HK-2 (cell line): ENCODE results near the gene HOXC9.

Experiments used
- DNase-seq: peaks from one replicate; pipeline ENCODE4 v3.0.0-alpha.2; 2018; ENCODE audit not compliant: unreplicated experiment

HOXC9 gene

DNA sequence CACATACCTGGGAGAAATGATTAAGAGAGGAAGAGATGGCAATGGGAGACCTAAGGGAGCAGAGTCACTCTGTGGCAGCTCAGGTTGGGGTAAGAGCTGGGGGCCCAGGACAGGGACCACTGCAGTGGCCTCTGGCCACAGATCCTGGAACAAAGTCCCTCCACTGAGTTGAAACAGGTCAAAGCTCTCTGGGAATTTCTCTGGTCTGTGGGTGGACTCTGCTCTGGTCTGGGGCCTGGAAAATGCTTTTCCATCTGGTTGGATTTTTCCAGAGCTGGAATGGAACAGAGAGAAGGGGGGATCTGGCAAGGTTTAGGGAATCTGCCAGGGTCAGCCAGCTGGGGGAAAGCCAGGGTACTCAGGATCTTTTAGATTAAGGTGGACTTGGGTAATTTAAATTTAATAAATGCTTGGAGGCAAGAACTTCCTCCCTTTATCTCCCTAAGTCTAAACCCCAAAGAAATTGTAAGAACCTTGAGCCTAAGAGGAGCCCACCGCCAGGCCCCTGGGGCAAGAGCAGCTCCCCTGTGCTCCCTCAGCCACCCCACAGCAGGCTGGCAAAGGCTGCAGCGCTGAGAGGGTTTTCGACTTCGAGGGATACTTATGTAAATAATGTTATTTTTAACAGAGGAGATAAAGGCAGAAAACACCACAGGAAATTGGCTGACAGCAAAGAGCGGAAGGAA, 11.3 kb upstream of the HOXC9 start:
- DNase-seq, result no peak

DNA sequence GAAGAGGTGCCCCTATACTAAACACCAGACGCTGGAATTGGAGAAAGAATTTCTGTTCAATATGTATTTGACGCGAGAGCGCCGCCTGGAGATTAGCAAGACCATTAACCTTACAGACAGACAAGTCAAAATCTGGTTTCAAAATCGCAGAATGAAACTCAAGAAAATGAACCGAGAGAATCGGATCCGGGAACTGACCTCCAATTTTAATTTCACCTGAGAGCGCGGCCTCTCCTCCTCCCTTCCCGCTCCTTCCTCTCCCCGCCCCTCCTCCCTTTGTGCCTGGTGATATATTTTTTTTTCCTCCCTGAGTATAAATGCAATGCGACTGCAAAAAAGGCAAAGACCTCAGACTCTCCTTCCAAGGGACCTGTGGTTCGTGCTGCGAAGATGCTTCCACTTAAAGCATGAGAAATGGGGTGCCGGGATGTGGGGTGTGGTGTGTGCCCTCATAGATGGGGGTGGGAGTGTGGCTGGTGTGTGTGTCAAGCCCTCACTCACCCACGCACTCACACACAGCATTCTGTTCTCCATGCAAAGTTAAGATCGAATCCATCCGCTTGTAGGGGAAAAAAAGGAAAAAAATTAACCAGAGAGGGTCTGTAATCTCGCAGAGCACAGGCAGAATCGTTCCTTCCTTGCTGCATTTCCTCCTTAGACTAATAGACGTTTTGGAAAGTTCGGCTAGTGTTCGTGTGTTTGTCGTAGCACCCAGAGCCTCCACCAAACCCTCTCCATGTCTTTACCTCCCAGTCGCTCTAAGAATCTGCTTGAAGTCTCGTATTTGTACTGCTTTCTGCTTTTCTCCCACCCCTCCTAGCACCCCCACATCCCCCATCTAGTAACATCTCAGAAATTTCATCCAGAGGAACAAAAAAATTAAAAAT, 10.5 kb upstream of the HOXC9 start:
- no peak for DNase-seq

DNA sequence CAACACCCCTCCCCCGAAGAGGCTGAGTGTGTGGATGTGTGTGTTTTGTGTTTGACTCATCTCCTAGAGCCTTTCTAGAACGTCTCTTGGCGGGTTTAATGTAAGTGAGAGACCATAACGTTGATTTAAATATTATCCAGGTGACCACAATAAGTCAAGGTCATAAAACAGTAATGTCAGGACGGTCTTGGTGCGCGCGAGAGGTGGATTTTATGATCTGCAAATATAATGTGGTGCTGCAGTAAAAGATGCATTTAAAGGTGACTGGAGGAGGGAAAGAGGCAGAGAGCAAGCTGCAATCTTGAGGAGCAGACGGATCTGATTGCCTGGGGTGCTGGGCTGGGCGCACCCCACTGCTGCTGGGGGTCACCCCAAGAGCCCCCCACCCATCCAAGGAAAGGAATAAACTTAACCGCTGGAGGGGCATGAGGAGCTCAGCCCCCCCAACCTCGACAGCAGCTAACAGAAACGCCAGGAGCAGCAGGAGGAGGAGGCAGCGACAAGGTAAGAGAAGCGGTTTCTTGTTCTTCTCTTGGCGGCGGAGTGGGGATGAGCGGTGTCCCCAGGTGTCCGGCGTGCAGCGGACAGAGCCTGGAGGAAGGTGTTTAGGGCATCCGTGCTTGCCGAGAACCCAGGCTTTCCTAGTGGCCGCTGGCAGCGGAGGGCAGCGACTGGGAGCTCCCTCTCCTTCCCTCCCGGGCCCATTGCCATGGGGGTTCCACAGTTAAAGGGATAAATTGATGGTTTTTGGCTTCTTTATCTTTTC, 9.5 kb upstream of the HOXC9 start:
- DNase-seq, result no peak

DNA sequence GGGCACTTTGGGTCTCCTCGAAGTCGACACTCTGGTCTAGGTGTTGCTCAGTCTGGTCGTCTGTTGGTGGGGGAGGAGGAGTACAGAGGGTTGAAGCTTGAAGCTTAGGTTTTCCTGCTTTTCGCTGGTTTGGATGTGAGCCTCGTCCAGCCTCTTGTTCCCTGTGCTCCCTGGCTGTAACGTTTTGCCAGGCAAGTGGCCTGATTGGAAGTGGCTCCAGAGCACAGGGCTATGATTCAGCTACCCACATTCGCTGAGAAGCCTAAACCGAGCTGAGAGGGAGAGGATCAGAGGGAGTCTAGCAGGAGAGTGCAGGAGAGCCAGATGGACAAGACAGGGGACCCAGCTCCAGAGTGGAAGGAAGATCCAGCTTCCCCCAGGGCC, 8.9 kb upstream of the HOXC9 start:
- DNase-seq, result no peak

DNA sequence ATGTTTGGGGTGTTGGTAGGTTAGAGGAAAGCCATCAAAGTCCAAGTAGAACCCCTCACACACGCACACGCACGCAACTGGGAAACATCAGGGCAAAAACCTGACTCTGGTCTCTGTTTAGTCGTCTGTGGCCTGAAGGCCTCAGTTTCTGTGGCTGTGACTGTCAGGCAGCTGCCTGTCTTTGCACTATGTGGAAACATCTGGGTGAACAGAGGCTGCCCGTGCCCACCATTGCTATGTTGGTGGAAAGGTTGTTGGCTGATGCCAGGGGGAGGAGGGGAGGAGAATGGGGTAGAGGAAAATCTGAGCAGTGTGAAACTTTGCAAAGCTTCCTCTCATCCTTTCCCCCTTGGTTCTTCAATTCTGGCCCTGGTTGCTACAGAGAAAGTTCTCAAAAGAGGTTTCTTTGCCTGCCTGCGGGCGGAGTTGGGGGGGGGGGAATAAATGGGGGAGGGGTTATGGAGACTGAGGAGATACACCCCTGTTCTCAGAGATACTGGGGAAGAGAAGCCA, 7.5 kb upstream of the HOXC9 start:
- DNase-seq, result no peak

DNA sequence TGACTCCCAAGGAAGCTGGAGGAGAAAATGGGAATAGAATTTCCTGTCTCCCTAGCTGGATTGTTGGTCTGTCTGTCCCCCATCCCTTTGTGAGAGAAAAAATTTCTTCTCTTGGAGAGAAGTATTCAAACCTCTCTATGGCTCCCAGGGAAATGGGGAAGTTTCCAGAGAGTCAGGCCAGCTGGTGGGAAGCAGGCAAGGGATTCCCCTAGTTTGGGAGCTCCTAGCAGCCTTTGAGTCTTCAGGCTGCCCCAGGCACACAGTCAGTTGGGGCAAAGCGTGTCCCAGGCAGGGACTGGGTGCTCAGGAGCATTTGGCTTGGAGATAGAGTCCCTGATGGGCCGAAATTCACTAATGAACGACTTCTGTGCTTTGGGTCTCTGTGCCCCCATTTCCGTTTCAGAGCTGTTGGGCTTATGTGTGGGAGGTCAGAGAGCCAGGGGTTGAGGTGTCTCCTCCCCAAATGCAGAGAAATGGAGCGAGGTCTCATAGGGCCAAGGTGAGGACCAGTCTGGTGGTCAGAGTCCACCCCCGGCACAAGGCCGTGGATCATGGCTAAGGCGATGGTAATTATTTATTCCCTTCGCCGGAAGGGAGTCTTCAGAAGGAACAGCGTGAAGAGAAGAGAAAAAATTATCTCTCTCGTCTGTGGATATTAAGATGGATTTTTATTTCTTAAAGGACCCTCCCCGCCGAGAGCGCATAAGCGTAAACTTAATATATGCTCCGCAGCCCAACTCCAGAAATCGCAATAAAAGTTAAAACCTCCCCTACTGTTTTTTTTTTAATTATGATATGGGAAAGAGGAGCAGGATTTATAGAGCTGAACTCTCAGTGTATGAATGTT, 6.6 kb upstream of the HOXC9 start:
- no peak for DNase-seq

DNA sequence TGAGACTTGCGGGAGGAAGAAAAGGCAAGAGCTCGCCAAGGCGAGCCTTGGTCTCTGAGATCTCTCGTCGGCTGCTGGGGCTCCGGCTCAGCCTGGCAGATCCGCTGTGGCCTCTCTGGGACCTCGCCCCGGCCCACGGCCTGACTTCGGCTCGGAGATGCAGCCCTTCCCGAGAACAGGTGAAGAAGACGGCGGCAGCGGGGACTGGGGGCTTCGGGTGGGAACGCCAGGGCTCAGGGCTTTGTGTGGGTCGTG, 6.0 kb upstream of the HOXC9 start:
- no peak for DNase-seq

DNA sequence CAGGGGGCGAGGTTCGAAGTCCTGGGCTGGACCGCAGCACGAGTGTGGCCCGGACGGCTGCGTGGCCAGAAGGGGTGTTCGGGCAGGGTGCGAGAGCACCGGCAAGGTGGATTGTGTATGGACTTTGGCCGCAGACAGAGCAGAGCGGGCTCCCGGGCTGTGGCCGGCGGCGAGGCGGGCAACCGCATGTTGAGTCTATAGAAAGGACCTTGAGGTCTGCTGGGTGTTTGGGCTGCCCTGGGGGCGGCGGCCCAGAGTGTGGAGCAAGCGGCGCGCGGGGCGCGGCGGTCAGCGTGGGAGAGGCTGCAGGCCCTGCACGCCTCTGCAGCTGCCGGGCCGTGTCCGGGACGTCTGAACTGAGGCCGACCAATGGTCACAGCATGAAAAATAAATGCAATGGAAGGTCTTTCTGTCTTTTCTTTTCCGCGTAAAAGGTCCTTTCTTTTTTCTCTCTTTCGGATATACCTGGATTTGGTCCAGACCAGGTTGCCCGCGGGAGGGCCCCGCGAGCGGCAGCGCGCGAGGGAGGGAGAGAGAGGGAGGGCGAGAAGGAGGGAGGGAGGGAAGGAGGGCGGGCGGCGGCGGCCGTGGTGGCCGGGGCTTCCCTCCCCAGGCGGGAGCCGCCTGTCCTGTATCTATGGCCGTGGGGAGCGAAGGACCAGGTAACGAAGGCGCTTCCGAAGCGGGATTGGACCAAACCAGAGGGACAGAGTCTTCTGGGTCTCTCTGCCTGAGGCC, 5.5 kb upstream of the HOXC9 start:
- DNase-seq, result peak; percentile 57

DNA sequence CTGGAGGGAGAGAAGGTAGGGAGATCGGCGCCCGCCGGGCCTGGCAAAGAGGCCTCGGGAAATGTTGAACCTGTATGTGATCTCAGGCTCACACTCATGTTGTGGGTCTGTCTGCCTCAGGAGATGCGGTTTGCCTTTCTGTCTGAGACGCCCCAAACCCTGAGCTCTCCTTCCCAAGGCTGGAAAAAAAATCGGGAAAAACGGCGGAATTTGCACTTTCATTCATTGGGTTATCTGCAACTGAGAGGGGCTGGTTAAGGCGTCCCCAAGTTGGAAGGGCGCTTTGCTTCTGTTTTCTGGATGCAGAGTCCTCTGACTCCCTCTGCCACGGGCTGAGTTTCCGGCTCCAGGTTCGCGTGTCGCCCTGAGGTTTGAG, 5.0 kb upstream of the HOXC9 start:
- DNase-seq, result no peak

DNA sequence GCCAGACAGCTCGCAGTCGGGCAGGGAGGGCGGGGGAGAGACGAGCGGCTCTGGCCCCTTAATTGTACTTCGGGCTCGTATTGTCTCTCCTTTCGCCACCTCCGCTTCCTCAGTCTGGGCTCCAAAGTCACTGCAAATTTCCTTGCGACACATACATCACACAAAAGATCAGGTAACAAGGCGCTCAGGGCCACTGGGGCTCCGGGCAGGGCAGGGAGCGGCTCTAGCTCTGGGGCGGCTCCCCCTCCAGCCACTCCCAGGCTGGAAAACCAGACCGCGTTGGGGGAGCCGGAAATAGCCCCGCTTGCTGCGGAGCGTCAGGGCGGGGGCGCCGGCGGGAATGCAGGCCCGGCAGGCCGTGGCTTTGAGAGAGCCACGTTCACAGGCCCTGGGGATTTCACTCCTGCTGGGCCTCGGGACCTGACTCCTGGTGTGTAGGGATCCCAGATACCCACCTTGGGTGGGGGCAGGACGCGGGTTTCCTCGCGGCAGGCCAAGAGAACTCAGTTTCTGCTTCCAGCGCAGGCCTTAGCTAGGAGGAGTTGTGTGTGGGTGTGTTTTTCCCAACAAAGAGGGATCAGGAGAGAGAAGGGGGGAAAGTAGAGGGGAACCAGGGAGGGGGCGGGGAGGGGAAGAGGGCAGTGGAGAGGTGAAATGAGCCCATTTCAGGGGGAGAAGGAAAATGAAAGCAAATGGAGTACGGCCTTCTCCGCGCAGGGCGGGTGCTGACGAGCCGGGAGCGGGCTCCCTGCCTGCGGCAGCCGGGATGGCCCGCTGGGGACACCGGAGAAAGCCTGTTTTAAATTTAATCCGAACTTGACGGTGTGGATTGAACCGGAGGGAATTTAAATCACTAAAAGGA, 4.4 kb upstream of the HOXC9 start:
- DNase-seq, result peak; percentile 84

DNA sequence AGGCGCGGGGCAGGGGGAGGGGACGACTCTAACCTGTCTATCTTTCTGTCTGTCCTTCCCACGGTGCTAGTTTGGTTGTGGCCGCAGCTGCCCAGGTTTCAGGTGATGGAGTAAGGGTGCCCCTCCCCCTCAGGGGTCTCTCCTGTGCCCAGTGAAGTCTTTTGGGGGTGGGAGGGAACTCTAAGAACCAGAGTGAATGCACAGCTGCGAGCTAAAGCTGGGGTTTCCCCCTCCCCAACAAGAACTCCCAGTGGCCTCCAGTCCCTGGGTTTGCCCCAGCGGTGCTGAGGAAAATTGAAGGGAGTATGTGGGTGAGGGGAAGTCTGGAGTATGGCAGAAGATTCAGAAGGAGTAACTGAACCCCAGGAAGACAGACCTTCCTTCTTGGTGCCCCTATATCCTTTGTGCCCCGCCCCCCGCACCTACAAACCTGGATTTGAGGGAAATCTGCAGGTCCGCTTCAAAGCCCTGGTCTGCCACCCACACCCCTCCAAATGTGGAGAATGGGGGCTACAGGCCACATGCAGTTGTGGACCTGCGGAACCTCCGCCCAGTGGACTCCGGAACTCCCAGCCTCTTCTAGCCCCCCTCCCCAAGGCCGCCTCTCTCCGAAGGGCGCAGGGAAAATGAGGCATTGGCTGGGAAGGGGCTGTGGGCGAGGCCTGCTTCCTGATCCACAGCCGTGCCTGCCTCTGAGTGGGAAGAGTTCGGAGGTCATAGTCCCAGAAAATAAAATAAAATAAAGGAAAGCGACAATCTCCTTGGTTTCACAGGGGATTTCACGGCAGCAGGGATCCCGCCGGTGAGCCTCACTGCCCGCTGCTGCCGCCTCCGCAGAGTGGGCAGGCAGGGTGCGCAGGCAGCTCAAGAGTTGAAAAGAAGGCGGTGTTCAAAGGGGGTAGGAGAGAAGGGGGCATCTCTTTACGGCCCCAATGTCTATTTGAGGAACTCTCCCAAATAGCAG, 3.4 kb upstream of the HOXC9 start:
- no peak for DNase-seq

DNA sequence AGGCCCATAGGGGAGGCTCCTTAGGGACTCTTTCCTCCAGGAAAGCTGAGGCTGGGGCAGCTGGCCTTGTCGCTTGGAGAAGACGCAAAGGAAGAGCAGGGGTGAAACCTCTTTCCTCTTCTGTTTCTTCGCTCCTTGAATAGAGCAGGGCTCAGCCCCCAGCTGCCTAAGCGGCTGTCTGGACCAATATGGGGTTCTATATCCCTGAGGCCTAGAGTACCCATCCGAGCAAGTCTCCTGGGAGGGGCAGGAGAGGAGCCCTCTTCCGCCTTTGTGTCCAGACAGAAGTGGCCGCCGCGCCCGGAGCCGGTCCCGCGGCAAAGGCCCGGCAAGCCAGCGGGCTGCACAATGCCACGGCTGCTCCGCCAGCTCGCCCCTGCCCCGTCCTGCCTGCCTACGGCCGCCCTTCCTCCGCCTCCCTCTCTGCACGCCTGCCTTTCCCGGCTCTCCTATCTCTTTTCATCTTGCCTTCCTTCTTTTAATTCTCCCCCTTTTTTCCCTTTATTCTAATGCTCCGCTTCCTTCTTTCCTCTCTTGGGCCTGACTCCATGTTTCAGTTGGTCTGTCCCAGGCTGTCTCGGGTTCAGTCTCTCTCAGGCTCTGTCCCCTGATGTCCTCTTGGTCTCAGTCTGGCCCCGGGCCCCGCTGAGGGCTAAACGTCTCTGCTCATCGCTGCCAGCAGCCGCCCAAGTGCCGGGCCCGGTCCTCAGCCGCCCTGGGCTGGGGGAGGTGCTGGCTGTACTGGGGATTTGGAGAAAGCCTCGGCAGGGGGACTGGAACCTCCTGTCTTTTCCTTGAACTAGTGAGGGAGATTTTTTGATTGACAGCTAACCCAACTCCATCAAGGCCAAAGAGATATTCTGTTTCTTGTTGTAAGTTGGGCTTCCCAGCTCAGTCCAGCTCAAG, 2.5 kb upstream of the HOXC9 start:
- DNase-seq, result no peak

DNA sequence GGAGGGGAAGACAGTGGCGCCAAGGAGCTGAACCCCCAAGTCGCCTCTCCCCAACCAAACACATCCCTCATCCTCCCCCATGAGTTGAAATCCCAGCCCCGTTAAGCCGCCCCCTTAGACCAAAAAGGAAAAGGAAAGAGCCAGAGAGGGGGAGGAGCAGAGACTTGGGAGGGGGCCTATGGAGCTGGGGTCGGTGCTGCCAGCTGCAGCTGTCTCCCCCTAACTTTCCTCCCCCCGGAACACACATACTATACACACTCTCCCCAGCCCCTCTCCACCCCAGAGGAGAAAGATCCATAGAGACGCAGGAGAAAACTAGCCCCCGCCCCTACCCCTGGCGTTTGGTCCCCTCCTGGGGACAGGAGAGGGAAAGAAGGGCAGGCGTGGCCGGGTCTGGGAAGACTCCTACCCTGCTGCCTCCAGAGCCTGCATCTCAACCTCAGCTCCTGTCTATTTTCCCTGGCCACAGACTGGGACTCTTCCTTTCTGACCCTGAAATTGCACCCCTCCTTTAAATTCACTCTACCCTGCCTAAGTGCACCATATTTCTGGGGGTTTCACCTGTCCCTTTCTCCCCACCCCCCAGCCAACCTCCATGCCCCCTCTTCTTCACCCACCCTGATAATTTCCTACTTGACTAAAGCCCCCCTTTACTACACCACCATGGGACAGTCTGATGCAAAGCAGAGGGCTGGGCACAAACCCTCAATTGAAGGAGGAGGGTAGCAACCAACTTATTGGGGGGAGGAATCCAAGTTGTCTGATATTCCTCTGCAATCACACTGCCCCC, 1.7 kb upstream of the HOXC9 start:
- no peak for DNase-seq

DNA sequence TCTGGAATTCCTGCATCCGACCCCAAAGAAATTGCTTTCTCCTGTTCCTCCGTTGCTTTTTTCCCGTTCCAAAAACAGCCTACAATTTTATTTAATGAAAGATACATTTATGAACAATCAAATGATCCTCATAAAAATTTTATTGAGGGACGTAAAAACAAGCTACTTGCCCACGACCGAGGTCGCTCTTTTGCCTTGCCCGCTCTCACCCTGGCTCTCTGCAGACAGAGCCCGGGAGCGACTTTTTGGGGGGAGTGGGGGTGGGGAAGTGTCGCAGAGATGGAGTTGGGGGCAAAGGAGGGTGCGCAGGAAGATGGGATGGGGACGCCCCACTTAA, 1.1 kb upstream of the HOXC9 start:
- no peak for DNase-seq

DNA sequence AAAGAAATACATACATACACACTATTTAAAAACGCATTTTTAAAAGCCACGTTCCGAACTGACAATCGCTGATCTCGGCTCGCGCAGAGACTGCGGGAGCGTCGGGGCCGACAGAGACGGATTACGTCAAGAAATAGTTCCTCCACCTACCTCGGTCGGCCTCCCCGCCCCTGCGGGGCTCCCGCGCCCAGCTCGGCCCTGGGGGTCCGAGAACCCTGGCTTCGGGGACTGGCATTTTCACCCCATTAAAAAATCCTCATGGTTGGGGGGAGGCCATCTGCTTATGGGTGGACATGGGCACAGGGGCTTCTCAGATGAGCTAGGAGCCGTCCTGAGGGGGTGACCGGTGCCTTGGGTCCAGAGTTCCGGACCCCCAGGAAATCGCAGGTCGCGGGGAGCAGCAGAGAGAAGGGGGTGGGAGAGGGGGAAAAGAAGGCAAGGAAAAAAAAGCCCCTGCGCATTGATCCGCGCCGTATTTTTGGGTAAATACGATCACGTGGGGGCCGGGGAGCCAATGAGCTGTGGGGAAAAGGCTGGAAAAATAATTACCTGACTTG, 324 bp upstream of the HOXC9 start:
- DNase-seq, result peak; percentile 75

DNA sequence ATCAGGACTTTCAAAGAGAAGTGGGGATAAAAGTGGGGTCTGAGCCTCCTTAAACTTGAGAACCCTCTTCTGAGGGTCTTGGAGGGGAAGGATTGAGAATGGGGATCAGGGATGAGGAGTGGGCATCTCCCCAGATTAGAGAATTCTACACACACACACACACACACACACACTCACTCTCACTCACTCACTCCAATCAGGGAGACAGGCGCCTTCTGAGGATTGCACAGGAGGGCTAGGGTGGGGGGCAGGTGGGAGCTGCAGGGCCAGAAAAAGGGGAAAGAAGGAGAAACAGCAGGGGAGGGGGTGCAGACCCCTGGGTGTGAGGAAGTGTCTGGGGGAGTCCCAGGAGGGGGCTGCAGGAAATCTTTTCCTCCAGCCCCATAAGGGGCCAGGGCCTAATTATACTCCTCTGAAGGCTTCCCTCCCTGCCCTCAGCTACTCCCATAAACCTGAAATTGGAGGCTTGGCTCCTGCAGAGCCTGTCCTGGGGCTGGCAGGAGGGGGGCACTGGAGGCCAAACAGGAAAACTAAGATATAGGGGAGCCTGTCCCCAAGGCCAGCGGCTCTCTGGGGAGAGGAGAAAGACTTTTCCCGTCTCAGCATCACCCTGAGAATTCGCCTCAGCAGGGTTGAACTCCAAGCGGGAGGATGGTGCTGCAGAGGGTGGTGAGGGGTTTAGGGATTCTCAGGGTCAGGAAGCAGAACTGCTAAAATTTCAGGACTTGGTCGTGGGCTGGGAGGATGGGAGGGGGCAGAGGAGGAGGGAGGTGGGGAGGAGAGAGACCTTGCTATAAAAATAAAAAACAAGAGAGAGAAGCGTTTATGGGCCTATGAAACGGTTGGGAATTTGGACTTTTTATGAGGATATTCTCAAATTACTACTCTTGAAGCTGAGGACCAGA, 1.6 kb downstream of the HOXC9 start:
- no peak for DNase-seq
